DND-41 (cell line): ENCODE data around the gene MGAT5.

Source experiments
- ATAC-seq: fragments of 200-7000 bp; cut with Tn5 transposase; 3 replicates; pipeline ENCODE4 v1.9.1; 2021; ENCODE audit warnings: low read depth; ENCODE audit not compliant: insufficient read depth
- DNase-seq: peaks from one replicate; pipeline ENCODE4 v3.0.0-alpha.2; 2020
- H2AFZ ChIP-seq: 2 replicates; pipeline ENCODE4 v1.6.0; 2012; ENCODE audit warnings: low read depth, low read length
- H3K27ac ChIP-seq: 2 replicates; pipeline ENCODE4 v1.5.1; 2012; ENCODE audit warnings: low read length, inconsistent platforms
- H3K27me3 ChIP-seq: fragments of 200-600 bp; sonication (generic); 2 replicates; pipeline ENCODE4 v1.6.0; 2012; ENCODE audit warnings: low read length, mild to moderate bottlenecking, inconsistent platforms; ENCODE audit not compliant: insufficient read depth, poor library complexity
- H3K36me3 ChIP-seq: 2 replicates; pipeline ENCODE4 v1.5.1; 2012; ENCODE audit warnings: low read length, inconsistent platforms; ENCODE audit not compliant: insufficient read depth
- H3K4me1 ChIP-seq: 2 replicates; pipeline ENCODE4 v1.5.1; 2012; ENCODE audit warnings: mild to moderate bottlenecking, low read length; ENCODE audit not compliant: insufficient read depth
- H3K4me2 ChIP-seq: 2 replicates; pipeline ENCODE4 v1.6.0; 2012; ENCODE audit warnings: mild to moderate bottlenecking, moderate library complexity, low read length, inconsistent platforms; ENCODE audit not compliant: insufficient read depth
- H3K4me3 ChIP-seq, 2 experiments: fragments of 200-600 bp in 1 of 2; shearing (Covaris generic) in 1 of 2; 2 replicates each; pipeline ENCODE4 v1.5.1; 2012 to 2016; ENCODE audit warnings: inconsistent platforms in 2 of 2, low read length in 2 of 2, mild to moderate bottlenecking in 2 of 2, low read depth in 1 of 2, moderate library complexity in 1 of 2
- H3K79me2 ChIP-seq: 2 replicates; pipeline ENCODE4 v1.6.0; 2012; ENCODE audit warnings: low read length, inconsistent platforms; ENCODE audit not compliant: insufficient read depth
- H3K9ac ChIP-seq: 2 replicates; pipeline ENCODE4 v1.6.0; 2012; ENCODE audit warnings: low read depth, mild to moderate bottlenecking, inconsistent platforms, low read length, moderate library complexity
- H3K9me3 ChIP-seq: 2 replicates; pipeline ENCODE4 v1.5.1; 2012; ENCODE audit warnings: low read length, moderate library complexity, mild to moderate bottlenecking, inconsistent platforms; ENCODE audit not compliant: insufficient read depth, severe bottlenecking
- H4K20me1 ChIP-seq: 2 replicates; pipeline ENCODE4 v1.6.0; 2012; ENCODE audit warnings: low read length; ENCODE audit not compliant: insufficient read depth
- EZH2 ChIP-seq: IDR thresholded peaks from 3 replicates; pipeline ENCODE4 v1.6.1; 2012; ENCODE audit warnings: borderline replicate concordance, low read depth, mild to moderate bottlenecking, moderate library complexity, low read length, inconsistent platforms; ENCODE audit not compliant: severe bottlenecking
- TF ChIP-seq, protein P1 (sequence below): IDR thresholded peaks from 2 replicates; pipeline ENCODE4 v1.5.1; 2012; ENCODE audit warnings: borderline replicate concordance, low read length, moderate library complexity, mild to moderate bottlenecking; ENCODE audit not compliant: poor library complexity, severe bottlenecking; ENCODE audit errors: extremely low read depth

MGAT5 gene

GRCh38 chr2:134354611-134355010 lies 100.7 kb downstream of the MGAT5 start:
- Histone ChIP-seq H3K79me2 (no peaks in the 10 kb centered on the region), H2AFZ (no peak overlapping the region), H3K4me2 (no peak overlapping the region), H3K4me1 (no peaks in the 10 kb centered on the region), H3K4me3 (no peak overlapping the region), H3K27ac (no peak overlapping the region), H3K9ac (no peak overlapping the region), H3K36me3 (peaks cover 66% of the 10 kb centered on the region), H4K20me1 (no peaks in the 10 kb centered on the region), H3K27me3 (no peaks in the 10 kb centered on the region), H3K9me3 (no peaks in the 10 kb centered on the region)
- ATAC-seq = no peak
- TF ChIP-seq, protein P1, sequence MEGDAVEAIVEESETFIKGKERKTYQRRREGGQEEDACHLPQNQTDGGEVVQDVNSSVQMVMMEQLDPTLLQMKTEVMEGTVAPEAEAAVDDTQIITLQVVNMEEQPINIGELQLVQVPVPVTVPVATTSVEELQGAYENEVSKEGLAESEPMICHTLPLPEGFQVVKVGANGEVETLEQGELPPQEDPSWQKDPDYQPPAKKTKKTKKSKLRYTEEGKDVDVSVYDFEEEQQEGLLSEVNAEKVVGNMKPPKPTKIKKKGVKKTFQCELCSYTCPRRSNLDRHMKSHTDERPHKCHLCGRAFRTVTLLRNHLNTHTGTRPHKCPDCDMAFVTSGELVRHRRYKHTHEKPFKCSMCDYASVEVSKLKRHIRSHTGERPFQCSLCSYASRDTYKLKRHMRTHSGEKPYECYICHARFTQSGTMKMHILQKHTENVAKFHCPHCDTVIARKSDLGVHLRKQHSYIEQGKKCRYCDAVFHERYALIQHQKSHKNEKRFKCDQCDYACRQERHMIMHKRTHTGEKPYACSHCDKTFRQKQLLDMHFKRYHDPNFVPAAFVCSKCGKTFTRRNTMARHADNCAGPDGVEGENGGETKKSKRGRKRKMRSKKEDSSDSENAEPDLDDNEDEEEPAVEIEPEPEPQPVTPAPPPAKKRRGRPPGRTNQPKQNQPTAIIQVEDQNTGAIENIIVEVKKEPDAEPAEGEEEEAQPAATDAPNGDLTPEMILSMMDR = no peak
- TF ChIP-seq EZH2 = no peak
- no peak for DNase-seq

- no peak for ATAC-seq
- H4K20me1 ChIP-seq = no peaks in the 10 kb centered on the region
- H3K27me3 ChIP-seq = no peaks in the 10 kb centered on the region
- TF ChIP-seq EZH2 = no peak
- TF ChIP-seq, protein P1 = no peak
- H3K27ac ChIP-seq = no peak overlapping the region
- no peaks in the 10 kb centered on the region for H3K9me3 ChIP-seq
- H3K4me3 ChIP-seq = no peak overlapping the region
- DNase-seq = no peak
- H3K9ac ChIP-seq = no peak overlapping the region
- no peaks in the 10 kb centered on the region for H3K4me1 ChIP-seq
- no peaks in the 10 kb centered on the region for H3K79me2 ChIP-seq
- no peak overlapping the region for H2AFZ ChIP-seq
- H3K36me3 ChIP-seq = peaks cover 56% of the 10 kb centered on the region
- H3K4me2 ChIP-seq = no peak overlapping the region
Measured at GRCh38 chr2:134357814-134358213, 103.9 kb downstream of the MGAT5 start.

DNA sequence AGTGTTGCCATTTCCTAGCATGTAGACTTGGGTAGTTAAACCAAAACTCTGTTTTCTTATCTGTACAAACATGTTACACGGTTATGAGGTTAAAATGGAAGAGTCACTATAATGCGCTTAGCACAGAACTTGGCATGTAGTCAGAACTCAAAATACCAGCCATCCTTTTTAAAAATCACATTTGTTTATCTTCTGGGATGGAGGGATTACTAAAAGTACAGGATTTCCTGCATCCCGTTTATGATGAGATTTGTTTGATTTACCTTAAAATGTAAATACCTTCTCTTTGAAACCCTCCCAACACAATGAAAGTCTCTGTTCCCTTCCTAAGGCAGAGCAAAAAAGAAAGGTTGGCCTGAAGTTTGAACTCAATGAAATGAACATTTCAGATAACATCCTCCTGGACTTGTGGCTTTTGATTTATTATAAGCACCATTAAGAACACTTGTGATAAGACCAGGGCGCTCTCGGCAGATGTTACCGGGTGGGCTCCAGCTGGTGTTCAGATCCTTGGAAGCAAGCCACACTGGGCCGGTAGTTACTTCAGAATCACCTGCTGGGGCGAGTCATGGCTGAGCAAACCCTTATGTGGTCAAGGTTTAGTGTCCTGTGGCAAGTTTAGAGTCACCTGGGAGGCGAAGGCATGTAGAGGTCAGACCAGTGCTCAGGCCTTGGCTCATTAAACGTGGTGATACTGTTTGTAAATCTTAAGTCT lies 105.7 kb downstream of the MGAT5 start:
- DNase-seq (no peak), ATAC-seq (no peak)
- no peak for TF ChIP-seq EZH2
- TF ChIP-seq, protein P1 = no peak
- H2AFZ ChIP-seq = no peak overlapping the region
- peaks cover 52% of the 10 kb centered on the region for H3K36me3 ChIP-seq
- H3K4me3 ChIP-seq = no peak overlapping the region
- no peak overlapping the region for H3K9ac ChIP-seq
- H4K20me1 ChIP-seq = no peaks in the 10 kb centered on the region
- H3K27me3 ChIP-seq = no peaks in the 10 kb centered on the region
- H3K79me2 ChIP-seq = no peaks in the 10 kb centered on the region
- H3K9me3 ChIP-seq = no peaks in the 10 kb centered on the region
- H3K27ac ChIP-seq = no peak overlapping the region
- no peaks in the 10 kb centered on the region for H3K4me1 ChIP-seq
- H3K4me2 ChIP-seq = no peak overlapping the region
